ENCODE measurements around the gene BBS5.

DNA sequence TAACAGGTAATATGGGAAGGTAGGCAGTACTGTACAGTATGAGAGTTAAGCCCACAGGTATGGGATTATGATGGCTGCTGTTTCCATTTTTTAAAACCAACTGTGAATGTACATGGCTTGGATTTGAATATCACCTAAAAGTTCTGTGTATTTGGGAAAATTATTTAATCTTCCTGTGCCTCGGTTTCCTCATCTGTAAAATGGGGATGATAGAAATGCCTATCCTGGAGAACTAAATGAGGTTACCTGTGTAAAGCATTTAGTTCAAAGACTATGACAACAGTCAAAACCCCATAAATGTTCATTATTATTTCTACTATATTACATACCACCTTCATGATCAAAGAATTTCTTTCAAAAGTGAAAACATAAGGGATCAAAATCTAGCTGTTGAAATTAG, 33.8 kb downstream of the BBS5 start:
- no peak for TF ChIP-seq POLR2A (IDR thresholded peaks at IDR 0.05)
- TF ChIP-seq, protein P1, sequence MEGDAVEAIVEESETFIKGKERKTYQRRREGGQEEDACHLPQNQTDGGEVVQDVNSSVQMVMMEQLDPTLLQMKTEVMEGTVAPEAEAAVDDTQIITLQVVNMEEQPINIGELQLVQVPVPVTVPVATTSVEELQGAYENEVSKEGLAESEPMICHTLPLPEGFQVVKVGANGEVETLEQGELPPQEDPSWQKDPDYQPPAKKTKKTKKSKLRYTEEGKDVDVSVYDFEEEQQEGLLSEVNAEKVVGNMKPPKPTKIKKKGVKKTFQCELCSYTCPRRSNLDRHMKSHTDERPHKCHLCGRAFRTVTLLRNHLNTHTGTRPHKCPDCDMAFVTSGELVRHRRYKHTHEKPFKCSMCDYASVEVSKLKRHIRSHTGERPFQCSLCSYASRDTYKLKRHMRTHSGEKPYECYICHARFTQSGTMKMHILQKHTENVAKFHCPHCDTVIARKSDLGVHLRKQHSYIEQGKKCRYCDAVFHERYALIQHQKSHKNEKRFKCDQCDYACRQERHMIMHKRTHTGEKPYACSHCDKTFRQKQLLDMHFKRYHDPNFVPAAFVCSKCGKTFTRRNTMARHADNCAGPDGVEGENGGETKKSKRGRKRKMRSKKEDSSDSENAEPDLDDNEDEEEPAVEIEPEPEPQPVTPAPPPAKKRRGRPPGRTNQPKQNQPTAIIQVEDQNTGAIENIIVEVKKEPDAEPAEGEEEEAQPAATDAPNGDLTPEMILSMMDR (IDR thresholded peaks at IDR 0.05), result no peak
